HL-60 (cell line): ENCODE measurements around the gene DUOX2.

ENCODE experiments used
- DNase-seq, 2 experiments: peaks; one replicate each; pipeline ENCODE4 v3.0.0-alpha.2; 2010 to 2020; ENCODE audit warnings: low read depth in 1 of 2, low spot score in 1 of 2
- H3K27ac ChIP-seq: fragments of 250-450 bp; sonication (Bioruptor Pico); replicated peaks from 2 replicates; pipeline ENCODE4 v1.5.1; 2020; ENCODE audit warnings: mild to moderate bottlenecking, moderate library complexity
- H3K27me3 ChIP-seq: fragments of 250-450 bp; sonication (Bioruptor Pico); 2 replicates; pipeline ENCODE4 v1.5.1; 2021; ENCODE audit warnings: mild to moderate bottlenecking, moderate library complexity; ENCODE audit not compliant: insufficient read depth, poor library complexity, severe bottlenecking
- H3K4me3 ChIP-seq: replicated peaks from 2 replicates; pipeline ENCODE4 v1.5.1; 2011; ENCODE audit warnings: mild to moderate bottlenecking, control low read depth, low read length; ENCODE audit not compliant: insufficient read depth
- CTCF ChIP-seq: IDR thresholded peaks from one replicate; pipeline ENCODE4 v1.5.1; 2011; ENCODE audit warnings: low read length, control low read depth, inconsistent platforms; ENCODE audit not compliant: insufficient read depth
- GABPA ChIP-seq: IDR thresholded peaks from 2 replicates; pipeline ENCODE4 v1.6.1; 2012; ENCODE audit warnings: low read depth
- POLR2AphosphoS5 ChIP-seq: IDR thresholded peaks from 2 replicates; pipeline ENCODE4 v1.6.1; 2012; ENCODE audit warnings: low read depth
- SPI1 ChIP-seq: IDR thresholded peaks from 2 replicates; pipeline ENCODE4 v1.6.1; 2012; ENCODE audit warnings: low read depth, mild to moderate bottlenecking, borderline replicate concordance
- TF ChIP-seq, protein P1 (sequence below): IDR thresholded peaks from 2 replicates; pipeline ENCODE4 v1.6.1; 2012; ENCODE audit warnings: low read depth; ENCODE audit not compliant: insufficient replicate concordance

Gene DUOX2

GRCh38 chr15:45099549-45100165 lies 14.3 kb downstream of the DUOX2 start:
- H3K27me3 ChIP-seq, result no peaks in the 10 kb centered on the region
- H3K27ac ChIP-seq, result no peak overlapping the region
- no peak for DNase-seq
- TF ChIP-seq, protein P1, sequence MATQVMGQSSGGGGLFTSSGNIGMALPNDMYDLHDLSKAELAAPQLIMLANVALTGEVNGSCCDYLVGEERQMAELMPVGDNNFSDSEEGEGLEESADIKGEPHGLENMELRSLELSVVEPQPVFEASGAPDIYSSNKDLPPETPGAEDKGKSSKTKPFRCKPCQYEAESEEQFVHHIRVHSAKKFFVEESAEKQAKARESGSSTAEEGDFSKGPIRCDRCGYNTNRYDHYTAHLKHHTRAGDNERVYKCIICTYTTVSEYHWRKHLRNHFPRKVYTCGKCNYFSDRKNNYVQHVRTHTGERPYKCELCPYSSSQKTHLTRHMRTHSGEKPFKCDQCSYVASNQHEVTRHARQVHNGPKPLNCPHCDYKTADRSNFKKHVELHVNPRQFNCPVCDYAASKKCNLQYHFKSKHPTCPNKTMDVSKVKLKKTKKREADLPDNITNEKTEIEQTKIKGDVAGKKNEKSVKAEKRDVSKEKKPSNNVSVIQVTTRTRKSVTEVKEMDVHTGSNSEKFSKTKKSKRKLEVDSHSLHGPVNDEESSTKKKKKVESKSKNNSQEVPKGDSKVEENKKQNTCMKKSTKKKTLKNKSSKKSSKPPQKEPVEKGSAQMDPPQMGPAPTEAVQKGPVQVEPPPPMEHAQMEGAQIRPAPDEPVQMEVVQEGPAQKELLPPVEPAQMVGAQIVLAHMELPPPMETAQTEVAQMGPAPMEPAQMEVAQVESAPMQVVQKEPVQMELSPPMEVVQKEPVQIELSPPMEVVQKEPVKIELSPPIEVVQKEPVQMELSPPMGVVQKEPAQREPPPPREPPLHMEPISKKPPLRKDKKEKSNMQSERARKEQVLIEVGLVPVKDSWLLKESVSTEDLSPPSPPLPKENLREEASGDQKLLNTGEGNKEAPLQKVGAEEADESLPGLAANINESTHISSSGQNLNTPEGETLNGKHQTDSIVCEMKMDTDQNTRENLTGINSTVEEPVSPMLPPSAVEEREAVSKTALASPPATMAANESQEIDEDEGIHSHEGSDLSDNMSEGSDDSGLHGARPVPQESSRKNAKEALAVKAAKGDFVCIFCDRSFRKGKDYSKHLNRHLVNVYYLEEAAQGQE, result no peak
- TF ChIP-seq POLR2AphosphoS5, result no peak
- TF ChIP-seq GABPA, result no peak
- TF ChIP-seq CTCF, result no peak
- TF ChIP-seq SPI1, result no peak
- H3K4me3 ChIP-seq, result no peak overlapping the region

DNA sequence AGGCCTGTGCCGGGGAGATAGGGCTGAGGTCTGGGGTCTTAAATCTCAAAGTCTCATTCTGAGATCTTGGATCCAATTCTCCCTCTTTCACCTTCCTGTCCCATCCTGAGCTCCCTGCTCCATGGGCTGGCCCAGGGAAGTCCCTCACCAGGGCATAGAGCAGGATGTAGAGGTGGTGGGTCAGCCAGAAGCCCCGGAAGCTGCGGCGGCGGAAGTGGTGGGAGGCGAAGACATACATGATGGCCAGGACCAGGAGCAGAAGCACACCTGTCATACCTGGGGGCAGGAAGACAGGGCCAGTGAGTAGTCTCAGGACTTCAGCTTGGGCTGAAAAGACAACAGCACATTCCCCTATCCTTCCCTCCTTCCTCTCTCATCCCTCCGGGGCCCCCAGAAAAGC lies 16.5 kb downstream of the DUOX2 start:
- TF ChIP-seq SPI1 (no peak), CTCF (no peak), GABPA (no peak), POLR2AphosphoS5 (no peak)
- TF ChIP-seq, protein P1, result no peak
- H3K4me3 ChIP-seq, result no peak overlapping the region
- H3K27ac ChIP-seq, result no peak overlapping the region
- H3K27me3 ChIP-seq, result no peaks in the 10 kb centered on the region
- no peak for DNase-seq

DNA sequence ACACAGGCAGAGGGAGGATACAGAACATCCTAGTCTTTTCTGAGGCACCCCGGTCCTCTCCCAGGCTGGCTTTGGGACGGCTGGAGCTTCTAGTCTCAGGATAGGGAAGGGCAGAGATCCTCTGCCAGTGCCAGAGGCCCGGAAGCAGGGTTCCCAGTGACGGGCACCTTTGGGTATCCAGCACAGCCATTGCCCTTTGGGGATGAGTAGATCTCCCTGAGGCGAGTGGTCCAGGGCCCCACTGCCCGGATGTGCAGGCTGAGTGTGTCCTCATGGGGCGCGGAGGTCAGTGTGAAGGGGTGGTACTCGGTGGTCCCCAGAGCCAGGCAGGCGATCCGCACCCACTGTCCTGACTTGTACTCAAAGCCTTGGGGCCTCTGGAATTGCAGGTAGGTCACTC lies 18.3 kb downstream of the DUOX2 start:
- H3K4me3 ChIP-seq, result no peak overlapping the region
- no peak overlapping the region for H3K27ac ChIP-seq
- no peak for DNase-seq
- H3K27me3 ChIP-seq, result no peaks in the 10 kb centered on the region
- TF ChIP-seq CTCF (no peak), GABPA (no peak), SPI1 (no peak), POLR2AphosphoS5 (no peak)
- TF ChIP-seq, protein P1, result no peak
